ENCODE results near the gene GPLD1.

Gene GPLD1

GRCh38 chr6:24430086-24430485, 59.3 kb downstream of the GPLD1 start:
- Histone ChIP-seq H3K4me2 (ENCODE audit: low read length) (no peak overlapping the region), H3K9ac (ENCODE audit: low read length) (no peak overlapping the region), H3K79me2 (ENCODE audit: control insufficient read depth, insufficient read depth, low read length) (no peaks in the 10 kb centered on the region), H3K23ac (ENCODE audit: low read length) (no peak overlapping the region), H3K36me3 (ENCODE audit: control insufficient read depth, insufficient read depth, low read length) (no peaks in the 10 kb centered on the region), H2BK120ac (ENCODE audit: low read depth, low read length) (no peak overlapping the region), H3K4ac (ENCODE audit: low read depth, low read length) (no peak overlapping the region), H4K8ac (ENCODE audit: low read depth, low read length) (no peak overlapping the region), H2BK15ac (replicated peaks; ENCODE audit: low read depth) (no peak overlapping the region), H3K56ac (ENCODE audit: low read length) (no peak overlapping the region), H3K4me1 (ENCODE audit: control insufficient read depth, low read depth, low read length) (no peaks in the 10 kb centered on the region), H3K18ac (ENCODE audit: low read length) (no peak overlapping the region), H3K27ac (ENCODE audit: low read depth, low read length) (no peak overlapping the region), H3K4me3 (ENCODE audit: low read length) (no peak overlapping the region), H2AK5ac (ENCODE audit: low read length) (no peak overlapping the region), H3K79me1 (ENCODE audit: low read length) (no peaks in the 10 kb centered on the region), H2BK5ac (ENCODE audit: low read length) (no peak overlapping the region), H4K5ac (ENCODE audit: low read length) (no peak overlapping the region), H3K27me3 (ENCODE audit: insufficient read depth, low read length, poor library complexity) (no peaks in the 10 kb centered on the region)
- DNase-seq: no peak
- no CpG with 5 or more reads among the region's 3 CpGs for WGBS (ENCODE audit: extremely low coverage, insufficient coverage, low lambda C conversion rate)

GRCh38 chr6:24429146-24429545, 60.2 kb downstream of the GPLD1 start:
- H3K79me2 ChIP-seq (ENCODE audit: control insufficient read depth, insufficient read depth, low read length): no peaks in the 10 kb centered on the region
- DNase-seq: no peak
- no peak overlapping the region for H3K56ac ChIP-seq (ENCODE audit: low read length)
- H2BK120ac ChIP-seq (ENCODE audit: low read depth, low read length): no peak overlapping the region
- H3K18ac ChIP-seq (ENCODE audit: low read length): no peak overlapping the region
- no peak overlapping the region for H3K27ac ChIP-seq (ENCODE audit: low read depth, low read length)
- no peak overlapping the region for H3K23ac ChIP-seq (ENCODE audit: low read length)
- H3K4me3 ChIP-seq (ENCODE audit: low read length): no peak overlapping the region
- no peak overlapping the region for H4K5ac ChIP-seq (ENCODE audit: low read length)
- H3K4ac ChIP-seq (ENCODE audit: low read depth, low read length): no peak overlapping the region
- no peaks in the 10 kb centered on the region for H3K79me1 ChIP-seq (ENCODE audit: low read length)
- H3K9ac ChIP-seq (ENCODE audit: low read length): no peak overlapping the region
- no peaks in the 10 kb centered on the region for H3K27me3 ChIP-seq (ENCODE audit: insufficient read depth, low read length, poor library complexity)
- peaks cover 2% of the 10 kb centered on the region for H3K36me3 ChIP-seq (ENCODE audit: control insufficient read depth, insufficient read depth, low read length)
- H2BK5ac ChIP-seq (ENCODE audit: low read length): no peak overlapping the region
- H2AK5ac ChIP-seq (ENCODE audit: low read length): no peak overlapping the region
- H4K8ac ChIP-seq (ENCODE audit: low read depth, low read length): no peak overlapping the region
- WGBS (ENCODE audit: extremely low coverage, insufficient coverage, low lambda C conversion rate): no CpG with 5 or more reads among the region's 3 CpGs
- no peak overlapping the region for H3K4me2 ChIP-seq (ENCODE audit: low read length)
- no peaks in the 10 kb centered on the region for H3K4me1 ChIP-seq (ENCODE audit: control insufficient read depth, low read depth, low read length)
- H2BK15ac ChIP-seq (replicated peaks; ENCODE audit: low read depth): no peak overlapping the region

GRCh38 chr6:24428615-24429014, 60.8 kb downstream of the GPLD1 start:
- Histone ChIP-seq H3K9ac (ENCODE audit: low read length) (no peak overlapping the region), H2BK120ac (ENCODE audit: low read depth, low read length) (no peak overlapping the region), H3K36me3 (ENCODE audit: control insufficient read depth, insufficient read depth, low read length) (peaks cover 2% of the 10 kb centered on the region), H3K4ac (ENCODE audit: low read depth, low read length) (no peak overlapping the region), H3K27me3 (ENCODE audit: insufficient read depth, low read length, poor library complexity) (no peaks in the 10 kb centered on the region), H2BK15ac (replicated peaks; ENCODE audit: low read depth) (no peak overlapping the region), H3K18ac (ENCODE audit: low read length) (no peak overlapping the region), H4K5ac (ENCODE audit: low read length) (no peak overlapping the region), H3K27ac (ENCODE audit: low read depth, low read length) (no peak overlapping the region), H2AK5ac (ENCODE audit: low read length) (no peak overlapping the region), H3K4me1 (ENCODE audit: control insufficient read depth, low read depth, low read length) (no peaks in the 10 kb centered on the region), H3K4me2 (ENCODE audit: low read length) (no peak overlapping the region), H3K56ac (ENCODE audit: low read length) (no peak overlapping the region), H2BK5ac (ENCODE audit: low read length) (no peak overlapping the region), H3K79me1 (ENCODE audit: low read length) (no peaks in the 10 kb centered on the region), H3K79me2 (ENCODE audit: control insufficient read depth, insufficient read depth, low read length) (no peaks in the 10 kb centered on the region), H3K4me3 (ENCODE audit: low read length) (no peak overlapping the region), H3K23ac (ENCODE audit: low read length) (no peak overlapping the region), H4K8ac (ENCODE audit: low read depth, low read length) (no peak overlapping the region)
- WGBS (ENCODE audit: extremely low coverage, insufficient coverage, low lambda C conversion rate): no CpG with 5 or more reads among the region's 2 CpGs
- no peak for DNase-seq

- Histone ChIP-seq H3K27ac (ENCODE audit: low read depth, low read length) (no peak overlapping the region), H3K36me3 (ENCODE audit: control insufficient read depth, insufficient read depth, low read length) (peaks cover 4% of the 10 kb centered on the region)
Observed at GRCh38 chr6:24426729-24427446, 62.5 kb downstream of the GPLD1 start.

GRCh38 chr6:24425091-24425490, 64.3 kb downstream of the GPLD1 start:
- H3K9ac ChIP-seq (ENCODE audit: low read length): no peak overlapping the region
- DNase-seq: no peak
- no peak overlapping the region for H3K56ac ChIP-seq (ENCODE audit: low read length)
- H3K4me2 ChIP-seq (ENCODE audit: low read length): no peak overlapping the region
- H2BK5ac ChIP-seq (ENCODE audit: low read length): no peak overlapping the region
- H3K18ac ChIP-seq (ENCODE audit: low read length): no peak overlapping the region
- WGBS (ENCODE audit: extremely low coverage, insufficient coverage, low lambda C conversion rate): no CpG with 5 or more reads among the region's 2 CpGs
- no peak overlapping the region for H3K4me3 ChIP-seq (ENCODE audit: low read length)
- H3K79me2 ChIP-seq (ENCODE audit: control insufficient read depth, insufficient read depth, low read length): no peaks in the 10 kb centered on the region
- H2AK5ac ChIP-seq (ENCODE audit: low read length): no peak overlapping the region
- no peaks in the 10 kb centered on the region for H3K27me3 ChIP-seq (ENCODE audit: insufficient read depth, low read length, poor library complexity)
- H3K4me1 ChIP-seq (ENCODE audit: control insufficient read depth, low read depth, low read length): no peaks in the 10 kb centered on the region
- H3K27ac ChIP-seq (ENCODE audit: low read depth, low read length): no peak overlapping the region
- H2BK120ac ChIP-seq (ENCODE audit: low read depth, low read length): no peak overlapping the region
- H3K23ac ChIP-seq (ENCODE audit: low read length): no peak overlapping the region
- H3K79me1 ChIP-seq (ENCODE audit: low read length): no peaks in the 10 kb centered on the region
- H2BK15ac ChIP-seq (replicated peaks; ENCODE audit: low read depth): no peak overlapping the region
- H3K36me3 ChIP-seq (ENCODE audit: control insufficient read depth, insufficient read depth, low read length): peaks cover 4% of the 10 kb centered on the region
- H3K4ac ChIP-seq (ENCODE audit: low read depth, low read length): no peak overlapping the region
- no peak overlapping the region for H4K5ac ChIP-seq (ENCODE audit: low read length)
- H4K8ac ChIP-seq (ENCODE audit: low read depth, low read length): no peak overlapping the region

More at GRCh38 chr6:24426729-24427446, 62.5 kb downstream of the GPLD1 start:
- no peaks in the 10 kb centered on the region for H3K4me1 ChIP-seq (ENCODE audit: control insufficient read depth, low read depth, low read length)
- no peaks in the 10 kb centered on the region for H3K79me2 ChIP-seq (ENCODE audit: control insufficient read depth, insufficient read depth, low read length)
- no peak overlapping the region for H2BK15ac ChIP-seq (replicated peaks; ENCODE audit: low read depth)
- H2AK5ac ChIP-seq (ENCODE audit: low read length): no peak overlapping the region
- H2BK120ac ChIP-seq (ENCODE audit: low read depth, low read length): no peak overlapping the region
- no peak overlapping the region for H2BK5ac ChIP-seq (ENCODE audit: low read length)
- H3K56ac ChIP-seq (ENCODE audit: low read length): no peak overlapping the region
- WGBS (ENCODE audit: extremely low coverage, insufficient coverage, low lambda C conversion rate): no CpG with 5 or more reads among the region's 10 CpGs
- no peak overlapping the region for H4K8ac ChIP-seq (ENCODE audit: low read depth, low read length)
- H3K9ac ChIP-seq (ENCODE audit: low read length): no peak overlapping the region
- no peak overlapping the region for H3K4ac ChIP-seq (ENCODE audit: low read depth, low read length)
- DNase-seq: peak; percentile 46
- no peak overlapping the region for H3K23ac ChIP-seq (ENCODE audit: low read length)
- H3K4me2 ChIP-seq (ENCODE audit: low read length): no peak overlapping the region
- no peak overlapping the region for H3K18ac ChIP-seq (ENCODE audit: low read length)
- H3K79me1 ChIP-seq (ENCODE audit: low read length): no peaks in the 10 kb centered on the region
- H3K27me3 ChIP-seq (ENCODE audit: insufficient read depth, low read length, poor library complexity): no peaks in the 10 kb centered on the region
- no peak overlapping the region for H3K4me3 ChIP-seq (ENCODE audit: low read length)
- H4K5ac ChIP-seq (ENCODE audit: low read length): no peak overlapping the region

GRCh38 chr6:24419526-24419925, 69.9 kb downstream of the GPLD1 start:
- no peak overlapping the region for H3K23ac ChIP-seq (ENCODE audit: low read length)
- H3K18ac ChIP-seq (ENCODE audit: low read length): no peak overlapping the region
- H3K79me2 ChIP-seq (ENCODE audit: control insufficient read depth, insufficient read depth, low read length): no peaks in the 10 kb centered on the region
- H2BK120ac ChIP-seq (ENCODE audit: low read depth, low read length): no peak overlapping the region
- no peak overlapping the region for H4K5ac ChIP-seq (ENCODE audit: low read length)
- H2BK15ac ChIP-seq (replicated peaks; ENCODE audit: low read depth): no peak overlapping the region
- no peak overlapping the region for H3K56ac ChIP-seq (ENCODE audit: low read length)
- H3K79me1 ChIP-seq (ENCODE audit: low read length): no peaks in the 10 kb centered on the region
- no peaks in the 10 kb centered on the region for H3K27me3 ChIP-seq (ENCODE audit: insufficient read depth, low read length, poor library complexity)
- peaks cover 5% of the 10 kb centered on the region for H3K36me3 ChIP-seq (ENCODE audit: control insufficient read depth, insufficient read depth, low read length)
- no peak overlapping the region for H4K8ac ChIP-seq (ENCODE audit: low read depth, low read length)
- H2AK5ac ChIP-seq (ENCODE audit: low read length): no peak overlapping the region
- no peak overlapping the region for H3K4ac ChIP-seq (ENCODE audit: low read depth, low read length)
- no peak overlapping the region for H3K4me2 ChIP-seq (ENCODE audit: low read length)
- H2BK5ac ChIP-seq (ENCODE audit: low read length): no peak overlapping the region
- no peaks in the 10 kb centered on the region for H3K4me1 ChIP-seq (ENCODE audit: control insufficient read depth, low read depth, low read length)
- no peak overlapping the region for H3K4me3 ChIP-seq (ENCODE audit: low read length)
- no peak for DNase-seq
- no peak overlapping the region for H3K27ac ChIP-seq (ENCODE audit: low read depth, low read length)
- no peak overlapping the region for H3K9ac ChIP-seq (ENCODE audit: low read length)
